CD4-positive, alpha-beta T cell treated with Interleukin-17A for 4 hours (primary cell): ENCODE measurements around the gene CTPS2.
"Not testable (repeated sequence)": the region's sequence is repeated elsewhere in the genome, so short reads cannot be mapped to it uniquely, and the experiment has no call there.

Experiments
- DNase-seq: peaks from one replicate; pipeline ENCODE4 v3.0.0-alpha.2; 2020; ENCODE audit warnings: mixed read lengths

Gene CTPS2, protein sequence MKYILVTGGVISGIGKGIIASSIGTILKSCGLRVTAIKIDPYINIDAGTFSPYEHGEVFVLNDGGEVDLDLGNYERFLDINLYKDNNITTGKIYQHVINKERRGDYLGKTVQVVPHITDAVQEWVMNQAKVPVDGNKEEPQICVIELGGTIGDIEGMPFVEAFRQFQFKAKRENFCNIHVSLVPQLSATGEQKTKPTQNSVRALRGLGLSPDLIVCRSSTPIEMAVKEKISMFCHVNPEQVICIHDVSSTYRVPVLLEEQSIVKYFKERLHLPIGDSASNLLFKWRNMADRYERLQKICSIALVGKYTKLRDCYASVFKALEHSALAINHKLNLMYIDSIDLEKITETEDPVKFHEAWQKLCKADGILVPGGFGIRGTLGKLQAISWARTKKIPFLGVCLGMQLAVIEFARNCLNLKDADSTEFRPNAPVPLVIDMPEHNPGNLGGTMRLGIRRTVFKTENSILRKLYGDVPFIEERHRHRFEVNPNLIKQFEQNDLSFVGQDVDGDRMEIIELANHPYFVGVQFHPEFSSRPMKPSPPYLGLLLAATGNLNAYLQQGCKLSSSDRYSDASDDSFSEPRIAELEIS

GRCh38 chrX:16712548-16713155, at the start of gene CTPS2:
TSS of gene CTPS2 (minus strand) at chrX:16712669. CDS start at chrX:16702902, 9,767 bp downstream.
- DNase-seq = peak; percentile 62

DNA sequence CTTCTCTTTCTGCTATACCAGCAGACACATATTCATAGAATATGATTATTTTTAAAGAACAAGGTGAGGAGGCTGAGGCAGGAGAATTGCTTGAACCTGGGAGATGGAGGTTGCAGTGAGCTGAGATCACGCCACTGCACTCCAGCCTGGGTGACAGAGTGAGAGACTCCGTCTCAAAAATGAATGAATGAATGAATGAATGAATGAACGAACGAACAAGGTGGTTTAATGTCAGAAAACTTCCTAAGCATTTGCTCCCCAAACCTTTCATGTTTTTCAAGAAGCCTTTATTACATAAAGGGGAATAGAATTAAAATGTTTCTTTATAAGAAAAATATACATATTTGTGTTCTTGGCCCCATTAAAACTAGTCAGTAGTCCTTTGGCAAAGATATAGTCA, 49.0 kb upstream of the CTPS2 start:
- DNase-seq = not testable (repeated sequence)

DNA sequence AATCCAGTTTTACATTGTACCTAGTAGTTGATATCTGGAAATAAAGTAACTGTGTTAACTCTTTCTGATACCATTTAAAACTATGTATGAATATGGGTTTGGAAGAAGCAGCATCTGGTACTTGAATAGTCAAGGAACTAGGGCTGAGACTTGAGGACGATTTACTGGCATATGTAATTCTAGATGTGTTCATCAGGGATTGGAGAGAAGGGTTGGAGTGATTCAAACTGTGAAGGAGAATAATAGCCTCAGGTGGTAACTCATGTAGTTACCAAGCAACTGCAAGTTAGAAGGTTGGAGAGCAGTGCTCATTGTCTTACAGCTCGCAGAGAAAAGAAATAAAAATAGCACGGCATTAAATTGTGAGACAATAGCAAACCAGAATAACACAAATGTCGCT, 44.3 kb upstream of the CTPS2 start:
- DNase-seq = no peak

DNA sequence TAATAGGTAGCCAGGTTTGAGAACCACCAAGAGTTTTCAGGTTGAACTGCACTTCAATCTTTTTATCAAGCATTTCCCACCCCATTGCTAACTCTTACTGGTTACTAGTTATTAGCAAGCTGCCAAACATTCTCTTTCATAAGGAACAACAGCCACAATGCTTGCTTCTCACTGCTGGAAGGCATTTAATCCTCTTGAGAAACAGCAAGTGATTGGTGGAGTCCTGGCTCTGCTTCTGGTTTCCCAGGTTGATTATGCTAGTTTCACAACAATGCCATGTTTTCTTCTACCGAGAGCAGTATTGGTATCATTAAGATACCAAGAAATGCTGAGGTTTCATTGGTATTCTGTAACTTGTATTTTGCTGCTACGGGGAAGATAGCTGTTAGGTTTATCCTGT, 41.5 kb upstream of the CTPS2 start:
- no peak for DNase-seq

- no peak for DNase-seq
These were observed 37.7 kb upstream of the CTPS2 start for GRCh38 chrX:16750136-16750535.

DNA sequence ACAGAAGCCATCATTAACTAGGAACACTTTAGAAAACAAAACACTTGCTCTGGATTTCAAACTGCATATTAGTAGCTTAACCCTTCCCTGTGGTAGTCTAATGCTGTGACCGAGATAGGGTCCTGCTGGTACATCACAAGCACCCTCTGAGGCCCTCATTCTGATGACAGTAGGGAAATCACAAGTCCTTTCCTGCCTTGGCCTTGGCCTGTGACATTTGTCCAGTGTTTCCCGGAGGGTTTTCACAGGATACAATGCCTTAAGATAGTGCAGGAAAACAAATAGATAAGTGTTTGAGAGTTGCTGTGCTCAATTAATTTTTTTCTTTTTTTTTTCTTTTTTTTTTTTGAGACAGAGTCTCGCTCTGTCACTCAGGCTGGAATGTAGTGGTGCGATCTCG, 36.0 kb upstream of the CTPS2 start:
- no peak for DNase-seq

GRCh38 chrX:16745659-16746058, 33.2 kb upstream of the CTPS2 start:
- no peak for DNase-seq

GRCh38 chrX:16745102-16745501, 32.6 kb upstream of the CTPS2 start:
- no peak for DNase-seq

DNA sequence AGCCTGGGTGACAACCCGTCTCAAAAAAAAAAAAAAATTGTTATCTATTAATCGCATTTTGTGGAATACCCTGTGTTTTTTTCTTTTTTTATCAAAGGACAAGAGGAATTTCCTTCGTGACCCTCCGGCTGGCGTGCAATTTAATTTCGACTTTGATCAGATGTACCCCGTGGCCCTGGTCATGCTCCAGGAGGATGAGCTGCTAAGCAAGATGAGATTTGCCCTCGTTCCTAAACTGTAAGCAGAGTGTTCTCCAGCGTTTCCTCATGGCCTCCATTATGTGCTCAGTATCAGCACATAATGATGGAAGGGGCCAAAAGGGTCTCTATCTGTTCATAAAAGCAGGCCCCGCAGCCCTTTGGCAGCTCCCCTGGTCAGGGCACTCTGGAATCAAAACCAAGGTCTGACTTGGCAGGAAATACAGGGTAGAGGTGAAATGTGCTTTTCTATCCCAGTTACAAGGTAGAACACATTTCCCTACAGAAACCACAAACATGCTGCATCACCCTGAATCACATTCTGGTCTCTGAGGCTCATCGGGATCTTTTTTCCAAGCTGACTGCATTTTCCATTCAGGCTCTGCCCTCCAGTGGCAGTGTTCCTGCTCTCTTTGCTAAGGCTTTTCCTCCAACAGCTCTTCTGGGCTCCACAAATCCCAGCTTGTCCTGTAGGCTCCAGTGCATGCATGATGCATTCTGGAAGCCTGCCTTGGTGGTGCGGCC, 31.3 kb upstream of the CTPS2 start:
- DNase-seq = no peak

- DNase-seq = no peak
These were observed 27.1 kb upstream of the CTPS2 start for GRCh38 chrX:16739574-16739973.

DNA sequence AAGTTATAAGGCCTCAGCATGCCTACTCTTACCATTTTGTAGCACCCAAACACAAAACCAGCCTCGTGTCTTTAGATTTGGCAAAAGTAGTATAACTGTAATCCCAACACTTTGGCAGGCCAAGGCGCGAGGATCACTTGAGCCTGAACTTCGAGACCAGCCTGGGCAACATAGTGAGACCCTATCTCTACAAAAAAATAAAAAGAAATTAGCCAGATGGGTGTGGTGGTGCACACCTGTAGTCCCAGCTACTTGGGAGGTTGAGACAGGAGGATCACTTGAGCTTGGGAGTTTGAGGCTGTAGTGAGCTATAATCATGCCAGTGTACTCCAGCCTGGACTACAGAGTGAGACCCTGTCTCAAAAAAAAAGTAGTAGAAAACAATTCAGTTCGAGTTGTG, 24.6 kb upstream of the CTPS2 start:
- no peak for DNase-seq

DNA sequence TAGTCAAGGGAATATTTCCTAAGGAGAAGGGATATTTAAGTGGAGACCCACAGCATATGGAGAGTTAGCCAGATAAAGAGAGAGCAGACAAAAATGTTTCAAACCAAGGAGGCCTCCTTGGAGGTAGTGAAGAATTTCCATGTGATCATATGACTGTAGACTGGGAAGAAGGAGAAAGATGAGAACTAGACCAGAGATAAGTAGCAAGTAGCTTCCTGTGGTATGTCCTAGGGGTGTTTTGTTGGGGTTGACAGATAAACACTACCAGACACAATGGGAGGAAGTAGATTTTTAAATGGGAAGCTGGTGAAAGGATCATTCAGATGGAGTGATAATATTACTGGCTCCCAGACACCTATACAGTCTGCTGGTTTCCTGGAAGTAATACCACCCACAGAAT, 20.5 kb upstream of the CTPS2 start:
- DNase-seq = no peak

- no peak for DNase-seq
These were observed 18.0 kb upstream of the CTPS2 start for GRCh38 chrX:16730450-16730849.

GRCh38 chrX:16727637-16728036, 15.2 kb upstream of the CTPS2 start:
- DNase-seq = no peak

- DNase-seq = not testable (repeated sequence)
These were observed 14.0 kb upstream of the CTPS2 start for GRCh38 chrX:16726347-16726988.

GRCh38 chrX:16725072-16725471, 12.6 kb upstream of the CTPS2 start:
- no peak for DNase-seq

GRCh38 chrX:16722481-16722880, 10.0 kb upstream of the CTPS2 start:
- no peak for DNase-seq

DNA sequence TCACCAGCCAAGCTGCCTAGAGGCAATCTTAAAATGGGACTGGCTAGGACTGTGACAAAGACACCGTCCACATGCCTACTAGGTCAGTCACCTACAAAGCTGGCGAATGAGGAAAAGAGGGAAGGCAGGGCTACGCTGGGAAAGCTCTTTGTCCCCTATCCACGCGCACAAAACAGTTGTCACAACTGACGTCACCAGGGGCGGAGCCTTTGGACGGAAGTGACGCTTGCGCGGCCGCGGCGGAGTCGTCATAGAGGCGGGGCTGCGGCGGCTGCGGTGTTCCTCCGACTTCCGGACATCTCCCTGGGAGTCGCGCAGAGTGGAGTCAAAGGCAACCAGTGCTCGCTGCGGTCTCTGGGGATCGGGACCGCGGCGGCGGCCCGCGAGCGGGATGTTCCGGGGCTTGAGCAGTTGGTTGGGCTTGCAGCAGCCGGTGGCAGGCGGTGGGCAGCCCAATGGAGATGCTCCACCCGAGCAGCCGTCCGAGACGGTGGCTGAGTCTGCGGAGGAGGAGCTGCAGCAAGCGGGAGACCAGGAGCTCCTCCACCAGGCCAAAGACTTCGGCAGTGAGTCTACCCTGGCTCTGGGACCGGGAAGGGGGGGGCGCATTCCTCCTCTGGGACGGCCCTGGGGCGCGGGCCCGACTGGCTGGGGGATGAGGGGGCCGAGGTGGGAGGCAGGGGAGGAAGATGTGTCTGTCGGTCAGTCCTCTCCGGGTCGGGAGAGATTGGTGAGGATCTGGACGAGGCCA, 7.0 kb upstream of the CTPS2 start, which contains the start of gene SYAP1:
SYAP1 (plus strand) TSS at position 279 of the 751 bp plus-strand sequence; CDS start at position 392, 113 bp downstream.
- DNase-seq = peak; percentile 98

GRCh38 chrX:16718824-16719333, 6.4 kb upstream of the CTPS2 start:
- DNase-seq = no peak

DNA sequence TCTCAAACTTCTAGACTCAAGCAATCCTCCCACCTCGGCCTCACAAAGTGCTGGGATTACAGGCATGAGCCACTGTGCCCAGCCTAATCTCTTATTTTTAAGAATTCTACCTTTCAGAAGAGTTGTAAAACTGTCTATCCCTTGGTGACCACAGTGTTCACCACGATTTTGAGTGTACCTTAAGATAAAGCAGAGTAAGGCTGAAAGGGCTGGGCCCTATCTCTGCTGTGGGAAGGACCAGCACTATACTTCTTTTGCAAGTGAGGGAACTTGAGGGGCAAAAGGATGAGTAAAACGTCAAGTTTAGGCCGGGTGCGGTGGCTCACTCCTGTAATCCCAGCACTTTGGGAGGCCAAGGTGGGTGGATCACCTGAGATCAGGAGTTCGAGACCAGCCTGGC, 4.0 kb upstream of the CTPS2 start:
- DNase-seq = not testable (repeated sequence)

DNA sequence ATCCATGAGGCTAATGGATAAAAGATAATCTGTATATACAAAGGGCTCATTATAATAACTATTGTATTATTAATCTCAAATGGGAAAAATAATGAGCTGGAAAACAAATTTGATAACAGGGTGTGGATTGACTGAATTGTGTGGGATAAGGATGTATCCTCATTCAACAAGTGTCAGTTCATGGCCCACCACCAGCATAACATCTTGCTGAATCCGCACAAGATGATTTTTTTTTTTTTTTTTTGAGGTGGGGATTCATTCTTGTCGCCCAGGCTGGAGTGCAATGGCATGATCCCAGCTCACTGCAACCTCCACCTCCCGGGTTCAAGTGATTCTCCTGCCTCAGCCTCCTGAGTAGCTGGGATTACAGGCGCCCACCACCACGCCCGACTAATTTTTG, 3.2 kb upstream of the CTPS2 start:
- not testable (repeated sequence) for DNase-seq

DNA sequence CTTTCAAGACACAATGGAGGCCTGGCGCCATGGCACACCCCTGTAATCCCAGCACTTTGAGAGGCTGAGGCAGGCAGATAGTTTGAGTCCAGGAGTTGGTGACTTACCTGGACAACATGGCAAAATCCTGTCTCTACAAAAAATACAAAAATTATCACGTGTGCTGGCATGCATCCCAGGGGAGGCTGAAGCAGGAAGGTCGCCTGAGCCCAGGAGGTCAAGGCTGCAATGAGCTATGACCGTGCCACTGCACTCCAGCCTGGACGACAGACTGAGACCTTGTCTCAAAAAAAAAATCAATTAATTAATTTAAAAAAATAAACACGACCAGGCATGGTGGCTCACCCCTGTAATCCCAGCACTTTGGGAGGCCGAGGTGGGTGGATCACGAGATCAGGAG, 2.0 kb upstream of the CTPS2 start:
- DNase-seq = no peak
